Measurements from ENCODE around the gene AMN. TPM values are rescaled to one million over a fixed set of nuclear protein-coding genes. Genes with fewer than 3 reads are reported as not detected.

Gene AMN
- total and polyA plus RNA-seq, 2 donors (not counting 1 experiment from before 2014, with no cell fraction given) = 11.5 to 15.0 TPM

- DNase-seq = no peak
- H3K4me2 ChIP-seq (replicated peaks; ENCODE audit: low read depth, low read length, poor library complexity, severe bottlenecking) = peak overlapping the region; percentile 66
- no peak overlapping the region for H3K9ac ChIP-seq (ENCODE audit: low read length)
- H3K4me3 ChIP-seq (ENCODE audit: control extremely low read depth in 1 of 5, extremely low read depth in 1 of 5, insufficient read depth in 1 of 5, low read depth in 2 of 5, low read length in 4 of 5) = peak overlapping the region in 1 of 5 experiments; percentile 22
- intact Hi-C loops (cut with micrococcal nuclease) = loop anchor here (1.0 kb wide), 2 partner anchors 22 to 255 kb away; no protein-coding TSS in a partner anchor
- no peaks in the 10 kb centered on the region for H4K20me1 ChIP-seq (ENCODE audit: control insufficient read depth, insufficient read depth, low read length, poor library complexity, severe bottlenecking)
- H3K9me3 ChIP-seq (ENCODE audit: control extremely low read depth in 1 of 3, control insufficient read depth in 2 of 3, insufficient read depth in 1 of 3, low read length in 2 of 3) = no peaks in the 10 kb centered on the region
- peak overlapping the region in 1 of 2 donors; percentile 24 for H3K27ac ChIP-seq (ENCODE audit: low read length in 2 of 2)
- no peaks in the 10 kb centered on the region for H3K27me3 Mint-ChIP-seq
- no peak for TF ChIP-seq CTCF (IDR thresholded peaks at IDR 0.05)
- TF ChIP-seq EZH2 (IDR thresholded peaks at IDR 0.05; ENCODE audit: borderline replicate concordance, insufficient read depth, low read depth, low read length, poor library complexity, severe bottlenecking) = no peak
- ChIA-PET CTCF (interaction anchor here (0.6 to 1.6 kb wide), 4 partner anchors 12 to 255 kb away, joined by 3 to 11 read pairs (median 4); no protein-coding TSS in a partner anchor), POLR2A (interaction anchor here (0.7 to 1.2 kb wide), 3 partner anchors 21 to 384 kb away, joined by 3 to 4 read pairs (median 3); partner anchors contain the start of gene EIF5)
- 72% methylated on average over 23 of the region's 23 CpGs for WGBS (ENCODE audit: insufficient coverage)
- H3K36me3 ChIP-seq (replicated peaks in 1 of 2; ENCODE audit: control extremely low read depth in 1 of 2, control insufficient read depth in 1 of 2, extremely low read depth in 1 of 2, insufficient read depth in 2 of 2, low read length in 1 of 2) = peaks cover 0 to 22% of the 10 kb centered on the region in 2 experiments
- H3K79me2 ChIP-seq (ENCODE audit: control insufficient read depth, insufficient read depth, low read length) = no peaks in the 10 kb centered on the region
- peak overlapping the region; percentile 87 for H3K27ac Mint-ChIP-seq
- ATAC-seq (ENCODE audit: low read depth) = no peak
- H3K4me1 ChIP-seq (ENCODE audit: control insufficient read depth in 2 of 2, insufficient read depth in 2 of 2, low read length in 2 of 2) = peaks cover 17 to 36% of the 10 kb centered on the region in 2 donors
- peak overlapping the region; percentile 74 for H3K4me3 Mint-ChIP-seq
- no peaks in the 10 kb centered on the region for H3K9me3 Mint-ChIP-seq (ENCODE audit: insufficient read depth)
- H3K27me3 ChIP-seq (replicated peaks in 1 of 4; ENCODE audit: control extremely low read depth in 1 of 4, control insufficient read depth in 3 of 4, insufficient read depth in 4 of 4, low read length in 3 of 4) = no peaks in the 10 kb centered on the region
- H2AFZ ChIP-seq (ENCODE audit: insufficient read depth, low read depth, low read length, poor library complexity, severe bottlenecking) = peak overlapping the region; percentile 62
- peaks cover 32% of the 10 kb centered on the region for H3K4me1 Mint-ChIP-seq
Observed at GRCh38 chr14:102949801-102950451, 27.5 kb downstream of the AMN start.

- no peaks in the 10 kb centered on the region for H3K9me3 ChIP-seq (ENCODE audit: control extremely low read depth in 1 of 3, control insufficient read depth in 2 of 3, insufficient read depth in 1 of 3, low read length in 2 of 3)
- no peaks in the 10 kb centered on the region for H3K27me3 ChIP-seq (replicated peaks in 1 of 4; ENCODE audit: control extremely low read depth in 1 of 4, control insufficient read depth in 3 of 4, insufficient read depth in 4 of 4, low read length in 3 of 4)
- Mint-ChIP-seq H3K27me3 (no peaks in the 10 kb centered on the region), H3K4me1 (peaks cover 31% of the 10 kb centered on the region), H3K27ac (no peak overlapping the region), H3K9me3 (ENCODE audit: insufficient read depth) (no peaks in the 10 kb centered on the region), H3K4me3 (no peak overlapping the region)
- CTCF ChIA-PET = no interaction called here
- no peak overlapping the region for H3K4me3 ChIP-seq (ENCODE audit: control extremely low read depth in 1 of 5, extremely low read depth in 1 of 5, insufficient read depth in 1 of 5, low read depth in 2 of 5, low read length in 4 of 5)
- intact Hi-C loops (cut with micrococcal nuclease) = no loop called here
- H3K4me1 ChIP-seq (ENCODE audit: control insufficient read depth in 2 of 2, insufficient read depth in 2 of 2, low read length in 2 of 2) = peaks cover 17 to 36% of the 10 kb centered on the region in 2 donors
- peaks cover 0 to 25% of the 10 kb centered on the region in 2 experiments for H3K36me3 ChIP-seq (replicated peaks in 1 of 2; ENCODE audit: control extremely low read depth in 1 of 2, control insufficient read depth in 1 of 2, extremely low read depth in 1 of 2, insufficient read depth in 2 of 2, low read length in 1 of 2)
- H3K9ac ChIP-seq (ENCODE audit: low read length) = no peak overlapping the region
- DNase-seq = no peak
- H3K4me2 ChIP-seq (replicated peaks; ENCODE audit: low read depth, low read length, poor library complexity, severe bottlenecking) = no peak overlapping the region
- no peak overlapping the region for H3K27ac ChIP-seq (ENCODE audit: low read length in 2 of 2)
- H4K20me1 ChIP-seq (ENCODE audit: control insufficient read depth, insufficient read depth, low read length, poor library complexity, severe bottlenecking) = no peaks in the 10 kb centered on the region
- POLR2A ChIA-PET = no interaction called here
- no peaks in the 10 kb centered on the region for H3K79me2 ChIP-seq (ENCODE audit: control insufficient read depth, insufficient read depth, low read length)
- no peak for TF ChIP-seq CTCF (IDR thresholded peaks at IDR 0.05)
- no peak for TF ChIP-seq EZH2 (IDR thresholded peaks at IDR 0.05; ENCODE audit: borderline replicate concordance, insufficient read depth, low read depth, low read length, poor library complexity, severe bottlenecking)
- no peak for ATAC-seq (ENCODE audit: low read depth)
- H2AFZ ChIP-seq (ENCODE audit: insufficient read depth, low read depth, low read length, poor library complexity, severe bottlenecking) = no peak overlapping the region
- WGBS (ENCODE audit: insufficient coverage) = 94% methylated on average over 6 of the region's 10 CpGs
Observed at GRCh38 chr14:102951034-102951433, 28.6 kb downstream of the AMN start.
